Gastroesophageal sphincter (tissue), 4 donors: Measurements from ENCODE around the gene ABR. TPM values are rescaled to one million over a fixed set of nuclear protein-coding genes. Genes with fewer than 3 reads are reported as not detected.
"Not testable (repeated sequence)": the region's sequence is repeated elsewhere in the genome, so short reads cannot be mapped to it uniquely, and the experiment has no call there.

Experiments
- ATAC-seq: fragments of 150-250 bp; one replicate; pipeline ENCODE4 v1.9.1; 2016; ENCODE audit warnings: mild to moderate bottlenecking, moderate library complexity
- H3K27ac ChIP-seq, 4 donors: fragments of 200-600 bp; sonication (generic) in 3 of 4; 1 replicate in 3 of 4; 2 replicates in 1 of 4; pipeline ENCODE4 v1.5.1; 2016 to 2019
- H3K27me3 ChIP-seq: fragments of 200-600 bp; sonication (generic); one replicate; pipeline ENCODE4 v1.5.1; 2019
- H3K36me3 ChIP-seq, 2 donors: fragments of 200-600 bp; sonication (generic); one replicate each; pipeline ENCODE4 v1.5.1; 2019; ENCODE audit warnings: control low read depth in 1 of 2
- H3K4me1 ChIP-seq, 3 donors: fragments of 200-600 bp; sonication (generic); 1 replicate in 2 of 3; 2 replicates in 1 of 3; pipeline ENCODE4 v1.5.1; 2016 to 2019; ENCODE audit warnings: control low read depth in 2 of 3
- H3K4me3 ChIP-seq, 2 donors: fragments of 200-600 bp; sonication (generic); one replicate each; pipeline ENCODE4 v1.5.1; 2019; ENCODE audit warnings: mild to moderate bottlenecking in 1 of 2, moderate library complexity in 1 of 2
- H3K9me3 ChIP-seq, 3 donors: fragments of 200-600 bp; sonication (generic); one replicate each; pipeline ENCODE4 v1.5.1; 2017 to 2019; ENCODE audit warnings: control low read depth in 2 of 3
- CTCF ChIP-seq, 4 experiments: fragments of 200-600 bp in 2 of 4; fragments of 450-650 bp in 2 of 4; sonication (generic) in 1 of 4; IDR thresholded peaks; one replicate each; pipeline ENCODE4 v1.5.1; 2017 to 2019; ENCODE audit warnings: antibody characterized with exemption in 4 of 4, mild to moderate bottlenecking in 2 of 4, moderate library complexity in 2 of 4
- EP300 ChIP-seq: sonication (generic); formaldehyde crosslinking; IDR thresholded peaks from one replicate; pipeline ENCODE4 v1.6.1; 2017; ENCODE audit warnings: antibody characterized with exemption, mild to moderate bottlenecking
- POLR2A ChIP-seq, 2 donors: fragments of 450-650 bp; IDR thresholded peaks; one replicate each; pipeline ENCODE4 v1.6.1; 2017; ENCODE audit warnings: antibody characterized with exemption in 2 of 2, mild to moderate bottlenecking in 2 of 2, moderate library complexity in 1 of 2
- POLR2AphosphoS5 ChIP-seq: sonication (generic); formaldehyde crosslinking; IDR thresholded peaks from one replicate; pipeline ENCODE4 v1.6.1; 2017; ENCODE audit warnings: antibody characterized with exemption
- WGBS, 2 donors: methylation state at CpG; one replicate each; pipeline ENCODE4 v1.1.5; 2018; ENCODE audit warnings: low coverage in 1 of 2; 5-methylcytosine and 5-hydroxymethylcytosine counted together
- total RNA-seq, 4 donors: library from RNA; depleted of rRNA; stranded (reverse); fragments of >200 nt; gene quantifications; one replicate each; pipeline ENCODE4 v1.1.0, GENCODE V29; 2016

ABR gene
- total RNA-seq, 4 donors from 2014 or later = 62.6 to 147 (median 114) TPM

- no peak for ATAC-seq
- Histone ChIP-seq H3K4me3 (no peak overlapping the region), H3K36me3 (peaks cover 0 to 99% of the 10 kb centered on the region in 2 donors), H3K9me3 (no peaks in the 10 kb centered on the region), H3K27me3 (no peaks in the 10 kb centered on the region), H3K4me1 (no peaks in the 10 kb centered on the region), H3K27ac (no peak overlapping the region)
- WGBS, 2 donors = 79% methylated on average over 10 of the region's 21 CpGs; no CpG with 5 or more reads in 1 of the 2 donors
- TF ChIP-seq POLR2A (IDR thresholded peaks at IDR 0.05) = no peak
- TF ChIP-seq EP300 = no peak
- no peak for TF ChIP-seq POLR2AphosphoS5
- no peak for TF ChIP-seq CTCF (IDR thresholded peaks at IDR 0.05)
Measured at GRCh38 chr17:1070411-1070810, 109.4 kb downstream of the ABR start.

GRCh38 chr17:1069847-1070246 lies 109.9 kb downstream of the ABR start:
- H3K27ac ChIP-seq = no peak overlapping the region
- no peak for TF ChIP-seq CTCF (IDR thresholded peaks at IDR 0.05)
- no peak for TF ChIP-seq EP300
- TF ChIP-seq POLR2AphosphoS5 = no peak
- TF ChIP-seq POLR2A (IDR thresholded peaks at IDR 0.05) = no peak
- WGBS, 2 donors = no CpG with 5 or more reads among the region's 21 CpGs
- H3K4me3 ChIP-seq = no peak overlapping the region
- no peaks in the 10 kb centered on the region for H3K4me1 ChIP-seq
- no peaks in the 10 kb centered on the region for H3K9me3 ChIP-seq
- ATAC-seq = no peak
- H3K36me3 ChIP-seq = peaks cover 0 to 94% of the 10 kb centered on the region in 2 donors
- no peaks in the 10 kb centered on the region for H3K27me3 ChIP-seq

- Histone ChIP-seq H3K27ac (no peak overlapping the region), H3K4me1 (no peaks in the 10 kb centered on the region), H3K4me3 (no peak overlapping the region), H3K9me3 (no peaks in the 10 kb centered on the region), H3K27me3 (no peaks in the 10 kb centered on the region), H3K36me3 (peaks cover 0 to 86% of the 10 kb centered on the region in 2 donors)
- ATAC-seq = no peak
- no peak for TF ChIP-seq EP300
- no peak for TF ChIP-seq POLR2AphosphoS5
- TF ChIP-seq POLR2A (IDR thresholded peaks at IDR 0.05) = no peak
- TF ChIP-seq CTCF (IDR thresholded peaks at IDR 0.05) = no peak
- 69 to 100% methylated on average over 1 to 3 of the region's 7 CpGs for WGBS, 2 donors
Measured at GRCh38 chr17:1068356-1068755, 111.4 kb downstream of the ABR start.

GRCh38 chr17:1067282-1067956 lies 112.4 kb downstream of the ABR start:
- ATAC-seq = no peak
- TF ChIP-seq CTCF (IDR thresholded peaks at IDR 0.05) = no peak
- TF ChIP-seq EP300 = no peak
- no peak for TF ChIP-seq POLR2AphosphoS5
- no peak for TF ChIP-seq POLR2A (IDR thresholded peaks at IDR 0.05)
- H3K4me3 ChIP-seq = no peak overlapping the region
- H3K4me1 ChIP-seq = no peaks in the 10 kb centered on the region
- H3K27me3 ChIP-seq = no peaks in the 10 kb centered on the region
- peaks cover 0 to 84% of the 10 kb centered on the region in 2 donors for H3K36me3 ChIP-seq
- 84 to 89% methylated on average over 5 to 7 of the region's 10 CpGs for WGBS, 2 donors
- no peaks in the 10 kb centered on the region for H3K9me3 ChIP-seq
- H3K27ac ChIP-seq = no peak overlapping the region

- H3K9me3 ChIP-seq, H3K27me3 ChIP-seq, H3K4me3 ChIP-seq, H3K4me1 ChIP-seq, ATAC-seq, H3K27ac ChIP-seq: not testable (repeated sequence)
- H3K36me3 ChIP-seq = peaks cover 0 to 82% of the 10 kb centered on the region in 2 donors
- WGBS, 2 donors = 50 to 100% methylated on average over 1 to 2 of the region's 4 CpGs
Measured at GRCh38 chr17:1065416-1065815, 114.4 kb downstream of the ABR start.
